ENCODE results near the gene IL5.
"Not testable (repeated sequence)": the region's sequence is repeated elsewhere in the genome, so short reads cannot be mapped to it uniquely, and the experiment has no call there.

- not testable (repeated sequence) for TF ChIP-seq JUN (CRISPR knock-in tag; IDR thresholded peaks at IDR 0.05); CTCF (CRISPR knock-in tag; IDR thresholded peaks at IDR 0.05); ZNF138 (CRISPR knock-in tag; IDR thresholded peaks at IDR 0.05; ENCODE audit: low read depth)
Measured at GRCh38 chr5:132524877-132525276, 18.4 kb downstream of the IL5 start.

Data from HepG2 (cell line).